Stimulated activated CD8-positive, alpha-beta memory T cell treated with anti-CD3 and anti-CD28 coated beads, Interleukin-7, amount 100 ng/mL, for 4 hours (primary cell): Measurements from ENCODE around the gene SAMSN1.
A peak's percentile ranks its signal among the peaks of the same experiment; 100 is the strongest.

ENCODE experiments used
- DNase-seq, 2 donors: peaks; one replicate each; pipeline ENCODE4 v3.0.0-alpha.2; 2020; ENCODE audit warnings: low read depth in 2 of 2

SAMSN1 gene

DNA sequence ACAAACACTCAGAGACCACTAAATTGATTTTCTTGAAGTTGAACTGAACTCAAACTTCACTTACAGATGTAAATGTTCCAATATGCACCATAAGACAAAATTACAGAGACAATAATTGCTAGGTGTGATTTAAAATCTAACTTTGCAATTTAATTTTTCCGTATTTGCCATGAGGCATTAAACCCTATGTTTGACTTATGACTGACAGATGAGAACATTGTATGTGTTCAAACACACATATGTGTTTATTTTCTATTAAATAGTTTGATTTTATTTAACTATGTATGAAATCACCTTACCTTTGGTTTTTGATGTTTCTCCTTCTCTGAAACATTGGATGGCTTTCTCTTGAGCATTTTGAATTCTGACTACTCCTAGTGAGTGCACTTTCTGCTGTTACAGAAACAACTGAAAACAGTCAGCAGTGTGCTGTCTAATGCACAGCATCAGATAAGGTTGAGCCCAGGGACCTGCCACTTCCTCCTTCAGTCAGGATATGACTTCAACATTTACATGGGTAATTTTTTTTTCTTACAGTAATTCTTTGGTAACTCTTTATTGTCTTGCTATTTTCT, at the start of gene SAMSN1:
SAMSN1 (minus strand) TSS at position 410 of the 575 bp plus-strand sequence; CDS start at position 356, 54 bp downstream.
- peak; percentile 52 to 66 for DNase-seq

DNA sequence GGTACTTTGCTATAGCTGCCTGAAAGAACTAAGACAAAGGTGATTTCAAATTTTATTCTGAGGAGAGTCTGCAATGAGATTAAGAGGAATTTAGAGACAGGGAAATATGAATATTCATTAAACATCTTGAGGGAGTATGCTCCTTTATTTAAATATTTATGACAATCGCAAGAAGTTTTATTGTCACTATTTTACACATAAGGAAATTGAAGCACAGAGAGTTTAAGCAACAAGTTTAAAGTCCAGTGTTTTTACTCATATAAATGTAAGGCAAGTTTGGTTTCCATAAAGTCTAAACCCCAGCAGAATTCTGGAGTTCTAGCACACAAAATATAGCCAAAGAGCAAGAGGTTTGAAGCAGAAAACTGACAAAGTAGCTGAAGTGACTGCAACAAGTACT, 49.3 kb upstream of the SAMSN1 start:
- no peak for DNase-seq

DNA sequence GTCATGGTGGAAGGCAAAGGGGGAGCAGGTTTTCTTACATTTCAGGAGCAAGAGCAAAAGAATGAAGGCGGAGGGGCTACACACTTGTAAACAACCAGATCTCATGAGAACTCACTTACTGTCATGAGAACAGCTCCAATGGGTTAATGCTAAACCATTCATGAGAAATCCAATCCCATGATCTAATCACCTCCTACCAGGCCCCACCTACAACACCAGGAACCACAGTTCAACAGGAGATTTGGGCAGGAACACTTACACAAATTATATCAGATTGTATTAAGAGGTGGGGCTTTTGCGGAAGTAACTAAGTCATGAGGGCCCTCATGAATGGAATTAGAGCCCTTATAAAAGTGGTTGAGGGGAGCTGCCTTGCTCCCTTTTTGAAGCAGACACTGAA, 48.9 kb upstream of the SAMSN1 start:
- no peak for DNase-seq

DNA sequence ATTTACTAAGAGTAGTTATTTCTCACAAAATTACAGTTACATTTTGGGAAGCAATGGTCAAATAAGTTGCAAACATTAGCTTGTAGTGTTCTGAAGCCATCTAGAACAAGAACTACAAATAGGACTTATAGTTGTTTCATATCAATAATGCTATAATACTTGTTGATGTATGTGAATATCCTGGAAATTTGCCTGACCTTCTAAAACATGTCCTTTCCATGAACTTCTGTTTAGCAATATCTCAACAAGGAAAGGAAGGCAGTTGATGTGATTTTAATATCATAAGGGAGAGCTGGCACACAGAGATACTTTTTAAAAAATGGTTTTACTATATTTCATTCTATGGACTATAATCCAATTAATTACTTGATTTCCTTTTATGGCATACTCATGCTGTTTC, 47.1 kb upstream of the SAMSN1 start:
- DNase-seq, result no peak

DNA sequence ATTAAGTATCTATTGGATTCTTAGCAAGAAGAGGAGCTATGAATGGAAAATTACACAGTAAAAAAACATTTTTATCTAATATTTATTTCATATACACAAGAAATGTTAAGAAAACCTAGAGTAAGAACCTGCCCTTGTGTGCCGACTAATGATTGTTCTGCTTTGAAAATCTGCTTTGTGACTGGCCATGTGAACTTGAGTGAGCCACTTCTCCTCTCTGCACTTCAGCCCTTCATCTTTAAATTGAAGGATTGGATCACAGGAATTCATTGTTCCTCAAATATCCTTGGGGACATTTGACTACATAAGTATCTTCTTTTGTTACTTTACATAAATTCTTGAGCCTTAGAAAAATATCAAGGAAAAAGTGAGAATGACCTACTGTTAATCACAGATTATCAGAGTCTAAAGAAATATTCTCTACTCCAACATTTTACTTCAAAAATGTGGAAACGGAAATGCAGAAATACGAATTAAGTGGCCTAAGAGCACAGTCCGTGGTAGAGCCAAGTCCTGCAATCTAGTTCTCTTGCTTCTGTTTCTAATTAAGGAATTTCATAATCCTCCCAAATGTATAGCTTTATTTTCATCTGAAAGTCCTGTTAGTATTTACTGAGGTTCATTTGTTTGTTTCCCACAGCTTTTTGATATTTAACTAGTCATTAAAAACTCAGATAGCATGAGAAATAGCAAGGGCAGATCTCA, 46.3 kb upstream of the SAMSN1 start:
- DNase-seq, result no peak

DNA sequence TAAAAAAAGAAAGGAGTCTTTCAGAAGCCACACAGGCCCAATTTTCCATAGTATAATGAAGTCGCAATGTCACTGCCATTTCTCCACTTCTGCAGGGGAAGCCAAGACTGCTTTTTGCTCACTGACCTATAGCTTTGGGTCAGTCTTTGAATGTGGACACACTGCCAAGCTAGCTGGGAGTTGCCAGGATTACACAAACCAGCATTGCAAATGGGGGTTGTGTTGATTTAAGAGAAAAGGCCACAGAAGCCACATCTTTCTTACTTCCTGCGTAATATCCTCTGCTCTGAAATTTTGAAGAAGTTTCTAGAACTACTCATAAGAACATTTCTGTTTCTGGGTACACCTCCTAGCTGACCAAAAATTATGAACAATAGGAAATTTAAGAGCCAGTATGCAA, 45.8 kb upstream of the SAMSN1 start:
- peak in 1 of 2 donors; percentile 3 for DNase-seq

DNA sequence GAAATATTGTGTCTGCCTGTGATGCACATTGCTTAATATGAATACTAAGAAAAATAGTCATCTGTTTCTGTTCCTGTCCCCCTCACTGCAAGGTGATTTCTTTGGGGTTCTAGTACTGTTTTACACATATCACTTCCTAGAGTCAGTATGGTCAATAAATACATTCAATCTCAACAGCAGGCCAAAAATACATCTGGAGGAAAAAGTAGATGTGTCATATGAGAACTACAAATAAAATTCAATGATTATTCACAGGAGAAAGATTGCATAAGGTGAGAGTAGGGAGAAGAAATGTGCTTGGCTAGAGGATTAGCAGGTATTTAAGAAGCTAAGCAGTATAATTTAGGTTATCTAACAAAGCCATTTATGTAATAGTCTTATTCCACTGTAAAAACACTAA, 45.3 kb upstream of the SAMSN1 start:
- no peak for DNase-seq

DNA sequence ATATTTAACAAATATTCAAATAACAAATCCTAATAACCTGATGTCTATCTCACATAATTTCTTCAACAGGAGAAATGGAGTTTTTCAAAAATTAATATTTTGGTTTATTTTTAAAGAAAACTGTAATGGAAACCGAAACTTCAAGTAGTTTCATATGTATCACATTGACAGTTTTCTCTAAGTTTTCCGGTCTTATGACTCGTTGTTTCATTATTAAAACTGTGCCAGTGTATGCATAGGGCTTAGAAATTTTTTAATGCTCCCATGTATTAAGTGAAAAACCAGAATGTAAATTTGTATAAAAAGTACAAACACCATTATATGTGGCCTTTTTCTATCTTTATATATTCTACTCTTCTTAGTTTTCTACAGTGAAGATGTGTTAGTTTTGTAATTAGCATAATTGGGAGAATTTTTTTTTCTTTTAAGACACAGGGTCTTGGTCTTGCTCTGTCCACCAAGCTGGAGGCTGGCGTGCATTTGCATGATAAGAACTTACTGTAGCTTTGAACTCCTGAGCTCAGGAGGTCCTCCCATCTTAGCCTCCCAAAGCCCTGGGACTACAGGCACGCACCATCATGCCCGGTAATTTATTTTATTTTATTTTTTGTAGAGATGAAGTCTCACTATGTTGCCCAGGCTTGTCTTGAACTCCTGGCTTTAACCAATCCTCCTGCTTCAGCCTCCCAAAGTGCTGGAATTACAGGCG, 43.9 kb upstream of the SAMSN1 start:
- DNase-seq, result no peak

DNA sequence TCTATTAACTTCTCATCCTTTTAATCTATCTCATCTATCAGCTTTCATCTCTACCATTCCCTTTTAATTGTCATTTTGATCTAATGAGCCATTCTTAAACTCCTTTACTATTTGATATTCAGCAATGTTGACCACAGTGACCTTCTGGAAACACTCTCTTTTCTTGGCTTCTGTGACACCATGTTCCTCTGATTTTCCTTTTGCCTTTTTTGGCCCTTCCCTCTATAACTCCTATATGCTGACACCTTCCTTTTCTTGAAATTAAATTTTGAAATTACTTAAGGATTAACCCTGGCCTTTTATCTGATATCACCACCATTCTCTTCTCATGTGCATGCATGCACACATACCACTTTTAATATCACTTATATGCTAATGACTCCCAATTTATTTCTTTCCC, 41.2 kb upstream of the SAMSN1 start:
- no peak for DNase-seq

DNA sequence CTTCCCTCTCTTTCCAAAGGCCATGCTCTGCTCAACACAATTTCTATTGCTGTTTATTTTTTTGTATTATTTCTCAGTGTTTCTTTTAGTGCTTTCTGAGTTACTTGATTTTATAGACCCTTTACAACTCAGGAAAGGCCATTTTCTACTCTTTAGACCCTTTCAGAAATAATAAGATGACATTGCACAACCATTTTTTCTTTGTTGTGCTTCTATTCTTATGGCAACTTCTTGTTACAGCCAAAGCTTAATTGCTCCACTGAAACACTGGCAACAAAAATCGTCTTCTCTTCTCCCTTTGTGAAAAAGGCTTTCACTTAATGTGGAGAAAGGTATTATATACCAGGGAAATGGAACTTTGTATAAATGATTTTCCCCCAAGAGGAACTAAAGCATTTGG, 39.0 kb upstream of the SAMSN1 start:
- DNase-seq, result no peak

DNA sequence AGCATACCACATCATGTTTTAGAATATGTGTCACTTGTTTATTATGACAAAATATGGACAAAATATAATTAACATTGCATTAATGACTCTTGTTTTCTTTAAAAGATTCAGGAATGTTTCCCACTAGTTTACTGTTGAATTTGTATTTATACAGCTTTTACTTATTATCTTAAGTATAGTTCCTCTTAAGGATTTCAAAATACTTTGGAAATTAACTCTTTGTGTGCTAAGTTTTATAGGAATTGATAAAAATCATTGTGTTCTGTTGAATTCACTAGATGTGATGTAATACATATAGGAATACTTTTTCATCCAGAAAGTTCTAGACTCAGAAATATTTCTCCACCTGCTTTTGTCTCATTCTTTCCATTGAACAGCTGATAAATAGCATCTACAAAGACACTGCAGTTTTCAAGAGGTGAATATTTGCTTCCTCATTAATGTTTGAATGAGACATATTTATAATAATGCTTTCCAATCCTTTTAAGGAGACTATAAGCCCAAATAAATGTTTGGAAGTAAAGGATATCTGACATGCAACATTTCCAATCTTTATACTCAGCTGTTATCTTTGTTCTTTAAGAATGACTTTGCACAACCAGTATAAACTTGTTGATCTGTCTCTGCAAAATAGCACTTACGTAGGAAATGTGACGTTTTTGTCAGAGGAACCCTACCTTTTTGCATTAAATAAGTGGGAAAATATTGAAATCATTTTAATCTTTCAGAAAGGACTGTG, 38.4 kb upstream of the SAMSN1 start:
- no peak for DNase-seq

DNA sequence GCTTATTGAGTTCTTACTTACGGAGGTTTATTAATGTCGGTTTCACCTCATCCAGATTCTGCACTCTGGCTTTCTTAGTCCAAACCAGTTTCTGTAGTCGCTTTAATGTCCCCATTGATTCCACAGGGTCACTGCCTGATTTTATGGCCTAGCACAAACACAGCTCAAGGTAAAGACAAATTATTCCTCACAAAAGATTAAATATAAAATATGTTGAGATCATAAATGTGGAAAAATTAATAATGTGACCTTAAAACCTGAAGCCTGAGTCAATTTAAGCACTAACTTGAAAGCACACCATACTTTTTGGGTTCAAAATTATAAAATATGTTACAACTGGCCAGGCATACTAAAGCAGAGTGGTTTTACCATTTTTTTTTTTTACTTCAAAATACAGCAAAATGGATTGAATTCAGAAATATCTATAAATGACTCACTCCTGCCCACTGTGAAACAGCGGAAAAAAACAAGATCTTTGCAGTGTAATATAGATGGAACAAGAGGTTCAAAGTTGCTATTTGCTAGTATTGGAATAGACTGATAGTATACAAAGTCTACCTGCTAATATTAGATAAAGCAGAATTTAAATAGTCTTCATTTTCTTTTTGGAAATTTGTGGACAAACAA, 37.6 kb upstream of the SAMSN1 start:
- no peak for DNase-seq

DNA sequence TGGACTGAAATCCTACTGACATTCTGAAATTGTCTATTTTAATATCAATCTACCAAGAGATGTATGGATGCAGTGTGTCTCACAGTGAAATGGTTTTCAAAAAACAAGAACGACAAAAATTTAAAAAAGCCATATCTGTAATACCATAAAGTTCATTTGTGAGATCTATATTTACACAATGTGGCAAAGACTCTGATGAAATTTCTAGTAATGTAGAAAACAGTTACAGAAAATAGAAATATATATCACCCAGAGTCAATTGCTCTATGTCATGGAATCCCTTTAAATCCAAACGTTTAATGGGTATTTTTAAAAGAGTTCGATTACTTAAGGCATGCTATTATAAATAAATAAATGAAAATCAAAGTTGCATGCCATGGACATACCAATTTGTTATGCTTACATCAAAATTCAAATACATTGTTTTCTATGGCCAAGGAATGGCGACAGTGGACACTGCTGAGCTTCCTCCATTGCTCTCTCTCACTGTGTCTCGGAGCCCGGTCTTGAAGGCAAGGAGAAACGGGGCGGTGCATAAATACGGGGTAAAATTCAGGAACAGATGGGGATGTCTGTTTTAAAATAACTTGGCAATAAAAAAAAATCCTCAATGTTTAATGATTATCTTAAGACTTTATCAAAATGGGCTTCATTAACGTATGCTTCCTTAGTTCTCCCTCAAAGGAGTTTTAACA, 37.0 kb upstream of the SAMSN1 start:
- no peak for DNase-seq

DNA sequence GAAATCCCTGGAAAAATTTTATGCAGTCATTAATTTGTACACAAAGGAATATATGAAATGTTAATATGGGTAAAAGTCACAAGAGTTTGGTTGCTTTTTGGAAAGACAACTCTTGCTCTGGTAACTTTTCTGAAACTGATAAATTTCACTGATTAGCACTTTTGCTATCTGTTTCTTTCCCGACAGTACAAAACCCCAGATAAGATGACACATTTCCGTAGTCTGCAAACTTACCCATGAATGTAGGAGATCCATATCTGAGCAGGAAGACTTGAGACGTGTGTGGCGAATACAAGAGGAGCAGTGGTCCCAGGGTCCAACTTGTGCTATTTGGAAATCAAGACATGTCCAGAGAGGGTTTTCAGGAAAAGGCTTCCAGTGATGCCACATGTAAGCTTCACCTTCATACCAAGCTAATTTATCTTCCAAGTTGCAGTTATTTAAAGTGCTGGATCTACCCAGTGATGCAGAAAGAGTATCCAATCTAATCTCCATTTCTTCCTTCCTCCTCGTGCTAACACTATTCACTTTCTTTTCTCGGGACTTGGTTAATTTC, 35.9 kb upstream of the SAMSN1 start:
- no peak for DNase-seq

DNA sequence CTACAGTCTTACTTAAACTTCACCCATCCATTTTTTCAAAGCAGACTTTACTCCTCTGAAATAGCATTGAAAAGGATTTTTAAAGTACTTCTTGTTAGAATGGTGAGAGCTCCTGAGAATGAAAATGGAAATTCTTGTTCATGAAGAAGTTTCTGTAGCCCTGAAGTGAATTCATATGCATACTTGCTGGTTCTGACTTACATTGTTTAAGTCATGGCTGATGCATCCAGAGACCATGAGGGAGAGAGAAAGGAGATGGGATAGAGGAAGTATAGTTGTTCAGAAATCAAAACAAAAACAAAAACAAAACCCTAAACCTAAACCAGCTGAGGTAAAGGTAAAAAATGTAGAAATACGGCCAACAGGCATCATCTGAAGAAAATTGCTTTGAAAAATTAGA, 27.1 kb upstream of the SAMSN1 start:
- DNase-seq, result no peak

DNA sequence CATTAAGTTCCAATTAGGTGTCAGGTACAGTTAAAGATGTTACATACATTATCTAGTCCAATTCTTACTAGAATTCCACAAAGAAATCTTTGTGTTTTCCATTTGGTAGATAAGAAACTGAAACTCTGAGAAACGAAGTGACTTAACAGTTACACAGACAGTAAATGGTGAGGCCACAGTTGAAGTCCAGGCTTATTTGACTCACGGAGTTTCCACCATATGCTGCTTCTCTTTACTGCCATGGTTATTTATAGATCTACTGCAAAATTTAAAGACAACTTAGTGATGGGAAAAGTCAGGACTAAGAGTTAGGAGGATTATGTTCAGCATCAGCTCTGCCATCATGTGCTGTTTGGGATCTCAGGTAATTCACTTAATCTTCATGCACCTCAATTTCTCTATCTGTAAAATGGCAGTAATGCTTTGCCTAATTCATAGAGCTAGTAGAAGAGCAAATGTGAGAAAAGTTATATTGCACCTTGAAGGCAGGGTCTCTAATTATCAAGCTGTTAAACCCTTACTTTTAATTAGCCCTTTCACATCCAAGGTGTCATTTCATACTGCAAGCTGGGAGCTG, 26.2 kb upstream of the SAMSN1 start:
- no peak for DNase-seq

DNA sequence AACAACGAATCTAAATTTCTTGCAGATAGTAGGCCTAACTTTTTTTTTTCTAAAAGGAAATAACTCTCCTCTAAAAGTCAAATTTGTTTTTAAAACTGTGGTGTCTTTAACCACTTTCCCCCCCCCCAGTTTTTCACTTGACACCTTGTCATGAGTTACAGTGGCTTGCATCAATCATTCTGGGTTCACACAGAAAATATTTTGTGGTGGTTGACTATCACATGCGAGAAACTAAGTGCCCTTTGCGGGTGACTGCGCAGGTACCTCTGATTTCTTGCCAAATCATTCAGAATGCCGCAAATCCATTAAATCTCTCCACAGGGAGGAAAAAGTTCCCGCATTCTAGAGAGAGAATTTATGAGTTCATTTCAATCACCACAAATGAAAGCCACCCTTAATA, 23.8 kb upstream of the SAMSN1 start:
- DNase-seq, result no peak

DNA sequence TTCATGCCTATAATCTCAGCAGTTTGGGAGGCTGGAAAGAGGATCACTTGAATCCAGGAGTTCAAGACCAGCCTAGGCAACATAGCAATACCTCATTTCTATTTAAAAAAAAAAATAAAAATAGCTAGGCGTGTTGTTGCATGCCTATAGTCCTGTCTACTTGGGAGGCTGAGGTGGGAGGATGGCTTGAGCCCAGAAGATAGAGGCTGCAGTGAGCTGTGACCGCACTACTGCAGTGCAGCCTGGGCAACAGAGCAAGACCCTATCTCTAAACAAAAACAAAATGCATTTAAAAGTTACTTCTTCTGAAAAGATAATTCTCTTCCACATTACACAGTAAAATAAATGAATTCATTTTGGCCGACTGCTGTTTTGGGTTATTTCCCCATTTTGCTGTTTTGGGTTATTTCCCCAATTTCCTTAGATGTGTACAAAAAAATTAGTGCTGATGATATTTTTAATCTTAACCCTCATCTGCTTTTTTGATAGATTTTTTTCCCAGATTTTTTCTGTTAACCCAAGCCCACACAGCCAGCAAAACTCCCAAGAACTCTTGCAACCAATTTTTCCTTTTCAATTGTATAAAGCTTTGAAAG, 23.0 kb upstream of the SAMSN1 start:
- no peak for DNase-seq

DNA sequence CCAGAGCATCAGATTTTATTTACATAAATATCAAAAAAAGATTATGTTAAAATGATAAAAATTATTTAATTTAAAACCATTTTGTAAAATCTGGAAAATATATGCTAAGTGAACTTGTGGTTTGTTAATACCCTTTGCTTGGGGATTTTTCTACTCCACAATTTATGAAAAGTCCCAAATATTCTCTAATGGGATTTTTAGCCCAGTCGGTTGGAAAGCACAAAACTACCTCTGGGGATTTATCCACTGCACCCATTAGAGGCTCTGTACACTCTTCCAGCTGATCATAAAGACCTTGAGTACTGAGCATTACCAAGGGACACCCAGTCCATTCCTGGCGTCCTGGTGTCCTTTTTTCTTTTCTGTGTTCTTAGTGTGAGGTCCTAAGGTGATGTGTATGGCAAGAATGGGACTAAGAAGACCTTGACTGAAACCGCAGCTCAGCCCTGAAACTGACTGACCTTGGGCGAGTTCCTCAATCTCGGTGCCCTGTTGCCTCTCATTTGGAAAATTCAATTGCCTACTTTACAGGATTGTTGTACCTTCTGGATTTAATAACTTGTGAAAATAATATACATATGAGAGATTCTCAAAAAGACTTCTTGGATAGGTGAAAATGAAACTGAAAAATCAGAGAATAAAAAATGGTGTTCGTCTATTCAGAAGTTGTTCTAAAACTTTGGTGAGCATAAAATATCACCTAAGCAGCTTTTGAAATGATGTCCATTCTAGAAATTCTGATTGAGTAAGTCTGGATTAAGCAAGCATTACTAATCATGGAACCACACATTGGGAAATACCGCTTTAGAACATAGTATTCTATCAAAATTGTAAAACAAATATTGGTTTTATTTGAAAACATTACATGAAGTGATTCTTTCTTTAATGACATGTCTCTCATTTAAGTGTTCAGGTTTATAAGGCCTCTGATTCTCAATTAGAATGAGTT, 21.5 kb upstream of the SAMSN1 start:
- DNase-seq, result no peak
